Keratinocyte (primary cell): ENCODE results near the gene SLAIN1. TPM values are rescaled to one million over a fixed set of nuclear protein-coding genes. Genes with fewer than 3 reads are reported as not detected.
"Not testable (repeated sequence)": the region's sequence is repeated elsewhere in the genome, so short reads cannot be mapped to it uniquely, and the experiment has no call there.

Source experiments
- DNase-seq: peaks from one replicate; pipeline ENCODE4 v3.0.0-alpha.2; 2011; ENCODE audit warnings: low read depth, missing footprints, low spot score
- FAIRE-seq: peaks from 2 replicates; lab custom pipeline; 2011; peaks lifted over from hg19 to GRCh38; lab: Jason Lieb, UNC
- H2AFZ ChIP-seq: 2 replicates; pipeline ENCODE4 v1.6.0; 2012; ENCODE audit warnings: low read length, control low read depth, inconsistent platforms; ENCODE audit not compliant: control insufficient read depth
- H3K27ac ChIP-seq: 2 replicates; pipeline ENCODE4 v1.5.1; 2011; ENCODE audit warnings: low read length; ENCODE audit not compliant: control insufficient read depth, insufficient read depth
- H3K27me3 ChIP-seq: 3 replicates; pipeline ENCODE4 v1.6.0; 2011; ENCODE audit warnings: low read length; ENCODE audit not compliant: control insufficient read depth, insufficient read depth; ENCODE audit errors: extremely low read depth
- H3K36me3 ChIP-seq, 2 experiments: 2 replicates in 1 of 2; 3 replicates in 1 of 2; pipeline ENCODE4 v1.5.1; 2011; ENCODE audit warnings: low read length in 2 of 2, mild to moderate bottlenecking in 1 of 2; ENCODE audit not compliant: control insufficient read depth in 2 of 2, insufficient read depth in 2 of 2; ENCODE audit errors: extremely low read depth in 1 of 2
- H3K4me1 ChIP-seq: 3 replicates; pipeline ENCODE4 v1.5.1; 2011; ENCODE audit warnings: low read length; ENCODE audit not compliant: control insufficient read depth, insufficient read depth; ENCODE audit errors: extremely low read depth
- H3K4me2 ChIP-seq: 3 replicates; pipeline ENCODE4 v1.6.0; 2011; ENCODE audit warnings: low read depth, low read length; ENCODE audit not compliant: control insufficient read depth, insufficient read depth; ENCODE audit errors: extremely low read depth
- H3K4me3 ChIP-seq, 3 experiments: fragments of 200-600 bp in 1 of 3; sonication (generic) in 1 of 3; 2 replicates in 2 of 3; 3 replicates in 1 of 3; pipeline ENCODE4 v1.5.1; 2011 to 2016; ENCODE audit warnings: low read length in 3 of 3, mild to moderate bottlenecking in 3 of 3, control low read depth in 2 of 3, inconsistent platforms in 1 of 3, low read depth in 1 of 3, mixed read lengths in 1 of 3, mixed run types in 1 of 3, moderate library complexity in 1 of 3; ENCODE audit not compliant: control insufficient read depth in 2 of 3, insufficient read depth in 2 of 3; ENCODE audit errors: extremely low read depth in 1 of 3
- H3K79me2 ChIP-seq: 2 replicates; pipeline ENCODE4 v1.6.0; 2012; ENCODE audit warnings: low read length; ENCODE audit not compliant: control insufficient read depth, insufficient read depth
- H3K9ac ChIP-seq: 3 replicates; pipeline ENCODE4 v1.6.0; 2011; ENCODE audit warnings: low read length; ENCODE audit not compliant: control insufficient read depth, insufficient read depth; ENCODE audit errors: extremely low read depth
- H3K9me1 ChIP-seq: 3 replicates; pipeline ENCODE4 v1.6.0; 2011; ENCODE audit warnings: low read length; ENCODE audit not compliant: control insufficient read depth, insufficient read depth; ENCODE audit errors: extremely low read depth
- H3K9me3 ChIP-seq: 2 replicates; pipeline ENCODE4 v1.5.1; 2012; ENCODE audit warnings: low read depth, low read length; ENCODE audit not compliant: control insufficient read depth
- H4K20me1 ChIP-seq: 3 replicates; pipeline ENCODE4 v1.6.0; 2011; ENCODE audit warnings: low read length; ENCODE audit not compliant: control insufficient read depth, insufficient read depth; ENCODE audit errors: extremely low read depth
- CTCF ChIP-seq, 3 experiments: IDR thresholded peaks in 1 of 3; conservative IDR thresholded peaks in 1 of 3; optimal IDR thresholded peaks in 1 of 3; 2 replicates in 2 of 3; 3 replicates in 1 of 3; pipeline versions ENCODE3 to v1.5.1; 2011; ENCODE audit warnings: low read length in 3 of 3, mild to moderate bottlenecking in 3 of 3, moderate library complexity in 2 of 3, control low read depth in 1 of 3, inconsistent platforms in 1 of 3; ENCODE audit not compliant: insufficient read depth in 2 of 3; ENCODE audit errors: extremely low read depth in 1 of 3
- EZH2 ChIP-seq: IDR thresholded peaks from one replicate; pipeline ENCODE4 v1.6.1; 2012; ENCODE audit warnings: inconsistent platforms, mild to moderate bottlenecking, low read length, moderate library complexity
- dilution Hi-C: fragments of 300-500 bp; cut with MboI; formaldehyde crosslinking; loops from one replicate; pipeline ENCODE4 v1.7.0; 2020; ENCODE audit warnings: low sequenced_read_pairs; ENCODE audit not compliant: extremely low pct_ligation_motif_present
- polyA plus RNA-seq, 5 experiments: library from polyadenylated mRNA; depleted of rRNA in 3 of 5; stranded (reverse) in 3 of 5; stranded (forward) in 1 of 5; unstranded in 1 of 5; fragments of >200 nt; gene quantifications; 1 replicate in 1 of 5; 2 replicates in 3 of 5; 3 replicates in 1 of 5; pipeline versions ENCODE4 v1.2.1 to v1.2.3, GENCODE V29; 2011 to 2012; ENCODE audit warnings: missing spikeins in 2 of 5, low read depth in 1 of 5, low replicate concordance in 1 of 5

The SLAIN1 gene
- polyA plus RNA-seq, 1 donor (not counting 4 experiments of a cell fraction or from before 2014, with no cell fraction given) = not detected

GRCh38 chr13:77653301-77653700 is 44.2 kb upstream of the SLAIN1 start:
- H3K4me3 ChIP-seq = no peak overlapping the region
- H3K27ac ChIP-seq = no peak overlapping the region
- H2AFZ ChIP-seq = no peak overlapping the region
- no peaks in the 10 kb centered on the region for H3K9me1 ChIP-seq
- no peaks in the 10 kb centered on the region for H3K36me3 ChIP-seq
- H3K4me1 ChIP-seq = no peaks in the 10 kb centered on the region
- H3K9me3 ChIP-seq = no peaks in the 10 kb centered on the region
- H3K9ac ChIP-seq = no peak overlapping the region
- FAIRE-seq (no peak), DNase-seq (no peak)
- no peaks in the 10 kb centered on the region for H4K20me1 ChIP-seq
- TF ChIP-seq EZH2 = no peak
- no peak for TF ChIP-seq CTCF (optimal IDR thresholded peaks at IDR 0.05 in 1 of 3, IDR thresholded peaks at IDR 0.05 in 1 of 3, conservative IDR thresholded peaks at IDR 0.05 in 1 of 3; ENCODE audit: extremely low read depth in 1 of 3, insufficient read depth in 2 of 3, low read length in 3 of 3)
- no peaks in the 10 kb centered on the region for H3K79me2 ChIP-seq
- H3K4me2 ChIP-seq = no peak overlapping the region
- dilution Hi-C loops = no loop called here
- no peaks in the 10 kb centered on the region for H3K27me3 ChIP-seq

- H3K9me3 ChIP-seq, H3K79me2 ChIP-seq, H3K9me1 ChIP-seq, H3K27me3 ChIP-seq, H3K4me2 ChIP-seq, H3K9ac ChIP-seq, FAIRE-seq, dilution Hi-C loops, H3K4me3 ChIP-seq, H3K27ac ChIP-seq, DNase-seq, H4K20me1 ChIP-seq, H2AFZ ChIP-seq, H3K4me1 ChIP-seq, H3K36me3 ChIP-seq: not testable (repeated sequence)
These were observed 37.5 kb upstream of the SLAIN1 start for GRCh38 chr13:77660016-77660415.

DNA sequence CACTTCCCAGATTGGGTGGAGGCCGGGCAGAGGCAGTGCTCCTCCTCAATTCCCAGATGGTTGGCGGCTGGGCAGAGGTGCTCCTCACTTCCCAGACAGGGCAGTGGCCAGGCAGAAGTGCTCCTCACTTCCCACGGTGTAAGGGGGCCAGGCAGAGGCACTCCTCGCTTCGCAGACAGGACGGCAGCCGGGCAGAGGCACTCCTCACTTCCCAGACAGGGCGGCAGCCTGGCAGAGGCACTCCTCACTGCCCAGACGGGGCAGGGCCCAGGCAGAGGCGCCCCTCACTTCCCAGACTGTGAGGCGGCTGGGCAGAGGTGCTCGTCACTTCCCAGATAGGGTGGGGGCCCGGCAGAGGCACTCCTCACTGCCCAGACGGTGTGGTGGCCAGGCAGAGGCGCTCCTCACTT is 36.6 kb upstream of the SLAIN1 start:
- Histone ChIP-seq H3K4me3 (no peak overlapping the region), H3K4me1 (no peaks in the 10 kb centered on the region), H3K9me1 (no peaks in the 10 kb centered on the region), H3K27me3 (no peaks in the 10 kb centered on the region), H4K20me1 (no peaks in the 10 kb centered on the region), H2AFZ (no peak overlapping the region), H3K4me2 (no peak overlapping the region), H3K9ac (no peak overlapping the region), H3K36me3 (no peaks in the 10 kb centered on the region), H3K79me2 (no peaks in the 10 kb centered on the region), H3K9me3 (no peaks in the 10 kb centered on the region), H3K27ac (no peak overlapping the region)
- no peak for FAIRE-seq
- no peak for TF ChIP-seq CTCF (optimal IDR thresholded peaks at IDR 0.05 in 1 of 3, IDR thresholded peaks at IDR 0.05 in 1 of 3, conservative IDR thresholded peaks at IDR 0.05 in 1 of 3; ENCODE audit: extremely low read depth in 1 of 3, insufficient read depth in 2 of 3, low read length in 3 of 3)
- dilution Hi-C loops = no loop called here
- no peak for DNase-seq

DNA sequence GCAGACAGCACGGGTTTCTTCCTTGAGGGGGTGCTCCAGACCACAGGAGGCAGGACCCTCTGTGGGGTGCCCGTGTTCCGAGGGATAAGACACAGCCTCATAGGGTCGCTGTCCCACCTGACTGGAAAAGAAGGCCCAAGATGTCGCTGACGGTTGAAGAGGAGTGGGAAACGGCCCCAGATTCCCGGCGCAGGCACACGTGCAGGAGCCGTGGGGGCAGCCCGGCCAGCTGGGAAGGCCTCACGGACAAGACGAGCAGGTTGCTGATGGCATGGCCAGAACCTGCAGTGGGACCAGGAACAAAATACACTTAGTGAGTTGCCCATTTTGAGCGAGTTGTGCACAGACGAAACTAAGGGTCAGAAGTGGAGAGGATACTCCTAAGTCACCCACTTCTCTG is 35.2 kb upstream of the SLAIN1 start:
- H3K36me3 ChIP-seq, H3K27ac ChIP-seq, FAIRE-seq, H3K4me3 ChIP-seq, H4K20me1 ChIP-seq, H3K79me2 ChIP-seq, H3K9me3 ChIP-seq, dilution Hi-C loops, H3K4me1 ChIP-seq, H3K4me2 ChIP-seq, H2AFZ ChIP-seq, H3K9me1 ChIP-seq, DNase-seq, H3K9ac ChIP-seq, H3K27me3 ChIP-seq: not testable (repeated sequence)
